Psoas muscle (tissue), 8 donors: Measurements from ENCODE around the gene CADM1. TPM values are rescaled to one million over a fixed set of nuclear protein-coding genes. Genes with fewer than 3 reads are reported as not detected.

ENCODE experiments used
- ATAC-seq, 4 donors: fragments of 200-7000 bp; cut with Tn5 transposase; one replicate each; pipeline ENCODE4 v1.9.1; 2020; ENCODE audit warnings: moderate library complexity in 3 of 4, mild to moderate bottlenecking in 2 of 4
- DNase-seq, 2 donors: peaks; one replicate each; pipeline ENCODE4 v3.0.0-alpha.2; 2020
- H3K27ac ChIP-seq: fragments of 200-600 bp; one replicate; pipeline ENCODE4 v1.8.0; 2022
- H3K27me3 ChIP-seq, 3 donors: fragments of 200-600 bp in 1 of 3; one replicate each; pipeline versions ENCODE4 v1.6.1 to v1.8.0; 2013 to 2022; ENCODE audit warnings: low read length in 2 of 3, mild to moderate bottlenecking in 2 of 3, moderate library complexity in 1 of 3; ENCODE audit not compliant: insufficient read depth in 3 of 3
- H3K36me3 ChIP-seq, 2 donors: fragments of 200-600 bp in 1 of 2; one replicate each; pipeline versions ENCODE4 v1.6.1 to v1.8.0; 2013 to 2022; ENCODE audit warnings: low read depth in 1 of 2, mild to moderate bottlenecking in 1 of 2, moderate library complexity in 1 of 2; ENCODE audit not compliant: insufficient read depth in 1 of 2
- H3K4me1 ChIP-seq: fragments of 200-600 bp; one replicate; pipeline ENCODE4 v1.8.0; 2022
- H3K4me3 ChIP-seq: fragments of 200-600 bp; one replicate; pipeline ENCODE4 v1.8.0; 2022; ENCODE audit warnings: mild to moderate bottlenecking
- H3K9me3 ChIP-seq: fragments of 200-600 bp; one replicate; pipeline ENCODE4 v1.8.0; 2022
- CTCF ChIP-seq: fragments of 200-600 bp; IDR thresholded peaks from one replicate; pipeline ENCODE4 v1.8.0; 2022; ENCODE audit warnings: antibody characterized with exemption
- WGBS, 3 donors: extraction: QIAGEN DNeasy Blood & Tissue Kit; methylation state at CpG; one replicate each; pipeline versions ENCODE4 v1.1.6 to v1.1.7; 2013; 5-methylcytosine and 5-hydroxymethylcytosine counted together
- intact Hi-C, 2 donors: fragments of 100-400 bp; cut with DNase I; formaldehyde crosslinking; loops; one replicate each; pipeline versions ENCODE4 v1.11.0 to v1.14.2; 2022
- polyA plus RNA-seq, 3 donors: library from polyadenylated mRNA; stranded (reverse); fragments of 200-250 nt; gene quantifications; one replicate each; pipeline ENCODE4 v1.2.3, GENCODE V29; 2013
- total RNA-seq, 4 donors: library from RNA; stranded (reverse); fragmentation: NEBNext Ultra II Directional in 2 of 4; extraction: Animal tissue kit (Norgen Biotek cat#: 25700) in 2 of 4; gene quantifications; one replicate each; pipeline versions ENCODE4 v1.2.1 to v1.2.4, GENCODE V29; 2021 to 2023
- donor health status: healthy with polysubstance abuse.
- donor health status: DM: no; HTN: no; CAD: no; lungs with moderate emphysema.
- donor health status: Bipolar disorder and iron deficiency.
- donor health status: healthy.
- donor health status: DM: yes; HTN: yes; CAD: no.
- donor health status: DM: no; HTN: no; CAD: no.
- donor health status: DM: no; HTN: no; CAD: no.
- donor health status: DM: yes; HTN: yes; CAD: no.

The CADM1 gene
- total and polyA plus RNA-seq, 7 donors: 3.1 to 12.4 (median 9.5) TPM

- Histone ChIP-seq H3K4me3 (peak overlapping the region; percentile 35), H3K9me3 (no peaks in the 10 kb centered on the region), H3K27me3 (no peaks in the 10 kb centered on the region), H3K4me1 (peaks cover 33% of the 10 kb centered on the region), H3K36me3 (no peaks in the 10 kb centered on the region), H3K27ac (peak overlapping the region; percentile 88)
- no peak for TF ChIP-seq CTCF
- 26 to 34% (median 32%) methylated on average over 6 of the region's 6 CpGs for WGBS, 3 donors
- intact Hi-C loops: loop anchor here in 1 of 2 donors (2.0 to 10.0 kb wide), 2 partner anchors 52 to 116 kb away; no protein-coding TSS in a partner anchor
- DNase-seq (no peak), ATAC-seq (peak; percentile 68 to 82 (median 76))
Measured at GRCh38 chr11:115220423-115220822, 283.8 kb downstream of the CADM1 start.

GRCh38 chr11:115219376-115219775 lies 284.8 kb downstream of the CADM1 start:
- Histone ChIP-seq H3K4me3 (no peak overlapping the region), H3K27me3 (no peaks in the 10 kb centered on the region), H3K4me1 (peaks cover 33% of the 10 kb centered on the region), H3K27ac (peak overlapping the region; percentile 88), H3K36me3 (no peaks in the 10 kb centered on the region), H3K9me3 (no peaks in the 10 kb centered on the region)
- intact Hi-C loops: no loop called here
- no peak for TF ChIP-seq CTCF
- ATAC-seq (peak in 3 of 4 donors; percentile 57 to 77 (median 61)), DNase-seq (no peak)
- 19 to 24% (median 23%) methylated on average over 3 of the region's 3 CpGs for WGBS, 3 donors

- DNase-seq (no peak), ATAC-seq (no peak)
- no peak overlapping the region for H3K4me3 ChIP-seq
- H3K27me3 ChIP-seq: no peaks in the 10 kb centered on the region
- TF ChIP-seq CTCF: no peak
- intact Hi-C loops: no loop called here
- no peak overlapping the region for H3K27ac ChIP-seq
- no peaks in the 10 kb centered on the region for H3K36me3 ChIP-seq
- H3K4me1 ChIP-seq: peaks cover 33% of the 10 kb centered on the region
- 74 to 83% (median 75%) methylated on average over 8 of the region's 8 CpGs for WGBS, 3 donors
- H3K9me3 ChIP-seq: no peaks in the 10 kb centered on the region
Measured at GRCh38 chr11:115217726-115218311, 286.4 kb downstream of the CADM1 start.

DNA sequence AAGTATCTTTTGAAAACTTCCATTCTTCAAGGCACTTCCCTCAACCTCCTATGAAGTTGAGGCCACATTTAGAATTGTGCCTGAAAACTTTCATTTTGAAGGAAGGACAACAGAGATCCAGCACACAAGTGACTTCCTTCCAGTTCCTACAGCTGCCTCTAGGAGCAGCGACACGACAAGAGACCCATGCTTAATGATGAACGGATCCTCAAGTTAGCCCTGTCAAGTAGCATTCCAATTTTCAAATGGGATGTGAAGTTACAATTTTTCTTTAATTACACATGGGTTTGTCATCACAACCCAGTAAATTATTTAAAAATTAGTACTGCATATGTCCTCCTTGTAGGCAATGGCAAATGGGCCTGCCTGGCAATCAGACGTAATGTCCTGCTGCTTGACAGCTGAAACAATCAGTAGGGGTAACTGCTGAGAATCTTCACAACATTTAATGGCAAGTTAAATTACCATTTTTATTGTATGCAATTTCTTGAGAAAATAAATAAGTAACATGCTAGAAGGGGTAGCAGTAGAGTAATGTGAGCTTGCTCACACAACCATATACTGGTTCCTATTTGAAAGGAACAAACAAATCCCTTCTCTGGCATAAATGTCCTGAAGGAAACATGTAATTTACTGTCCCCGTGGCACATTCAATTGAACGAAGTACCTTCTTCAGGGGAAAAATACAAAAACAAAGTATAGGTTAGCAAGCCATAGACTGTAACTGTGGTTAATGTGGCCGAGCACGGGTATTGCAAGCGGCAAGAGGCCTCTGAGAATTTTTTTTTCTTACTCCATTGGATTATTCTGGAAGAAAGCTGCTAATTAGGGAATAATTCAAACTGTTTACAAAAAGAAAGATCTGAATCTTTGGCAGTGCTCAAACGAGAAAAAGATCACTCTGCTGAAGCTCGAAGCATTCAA lies 288.3 kb downstream of the CADM1 start:
- WGBS, 3 donors: 72 to 86% (median 80%) methylated on average over 11 of the region's 11 CpGs
- no peak overlapping the region for H3K4me3 ChIP-seq
- DNase-seq: no peak
- H3K27ac ChIP-seq: no peak overlapping the region
- H3K27me3 ChIP-seq: no peaks in the 10 kb centered on the region
- intact Hi-C loops: no loop called here
- TF ChIP-seq CTCF: peak; percentile 7
- H3K9me3 ChIP-seq: no peaks in the 10 kb centered on the region
- ATAC-seq: no peak
- no peaks in the 10 kb centered on the region for H3K36me3 ChIP-seq
- peaks cover 21% of the 10 kb centered on the region for H3K4me1 ChIP-seq
